ENCODE measurements around the gene PAPOLG. TPM values are rescaled to one million over a fixed set of nuclear protein-coding genes. Genes with fewer than 3 reads are reported as not detected.
A peak's percentile ranks its signal among the peaks of the same experiment; 100 is the strongest.

Gene PAPOLG
- 7.0 TPM for polyA plus RNA-seq (2013, experiment 1 of 2; ENCODE audit: insufficient read length)
- polyA plus RNA-seq (2013, experiment 2 of 2; ENCODE audit: insufficient read length) = 7.4 TPM

DNA sequence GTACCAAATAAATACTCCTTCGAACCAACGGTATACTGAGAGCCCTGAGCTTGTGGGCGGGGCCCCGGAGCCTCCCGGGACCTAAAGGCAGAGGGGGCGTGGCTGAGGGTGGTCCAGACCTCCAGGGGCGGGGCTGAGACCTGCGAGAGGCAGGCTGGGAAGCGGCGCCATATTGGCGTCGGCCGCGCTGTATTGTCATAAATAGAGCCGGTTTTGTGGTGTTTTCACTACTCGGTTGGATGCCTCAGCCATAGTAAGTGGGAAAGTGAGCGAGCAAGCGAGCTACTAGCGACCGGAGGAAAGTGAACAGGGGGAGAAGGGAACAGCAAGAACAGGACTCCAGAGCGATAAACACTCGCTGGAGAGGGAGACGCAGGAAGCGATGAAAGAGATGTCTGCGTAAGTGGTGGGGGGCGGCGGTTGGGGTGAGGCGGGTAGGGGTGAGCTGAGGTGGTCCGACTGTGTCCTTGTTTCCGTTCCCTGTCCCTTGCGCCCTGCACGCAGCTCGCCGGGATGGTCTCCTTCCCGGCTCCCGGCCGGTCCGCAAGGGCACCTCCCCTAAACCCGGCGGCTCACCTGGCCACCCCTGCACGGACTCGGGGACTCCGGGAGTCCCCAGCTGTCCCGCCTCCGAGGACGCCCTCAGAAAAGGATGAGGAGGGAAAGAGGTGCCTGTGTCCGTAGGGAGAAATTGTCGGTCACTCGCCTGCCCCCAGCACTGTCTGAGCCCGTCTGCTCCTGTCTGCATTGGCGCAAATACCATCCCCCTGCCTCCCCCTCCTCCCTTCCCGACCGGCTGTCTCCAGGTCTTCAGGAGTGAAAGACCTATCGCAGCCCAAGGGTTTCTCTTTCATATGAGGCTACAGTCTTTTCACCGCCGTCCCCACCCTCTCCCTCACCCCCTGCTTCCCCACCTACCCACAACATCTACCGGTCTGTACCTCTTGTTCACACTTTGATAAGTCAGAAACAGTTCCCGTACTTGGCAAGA, at the start of gene PAPOLG:
TSS of gene PAPOLG (plus strand) at position 172 of the 991 bp plus-strand sequence. CDS start at position 383, 211 bp downstream.
- DNase-seq = peak; percentile 91

DNA sequence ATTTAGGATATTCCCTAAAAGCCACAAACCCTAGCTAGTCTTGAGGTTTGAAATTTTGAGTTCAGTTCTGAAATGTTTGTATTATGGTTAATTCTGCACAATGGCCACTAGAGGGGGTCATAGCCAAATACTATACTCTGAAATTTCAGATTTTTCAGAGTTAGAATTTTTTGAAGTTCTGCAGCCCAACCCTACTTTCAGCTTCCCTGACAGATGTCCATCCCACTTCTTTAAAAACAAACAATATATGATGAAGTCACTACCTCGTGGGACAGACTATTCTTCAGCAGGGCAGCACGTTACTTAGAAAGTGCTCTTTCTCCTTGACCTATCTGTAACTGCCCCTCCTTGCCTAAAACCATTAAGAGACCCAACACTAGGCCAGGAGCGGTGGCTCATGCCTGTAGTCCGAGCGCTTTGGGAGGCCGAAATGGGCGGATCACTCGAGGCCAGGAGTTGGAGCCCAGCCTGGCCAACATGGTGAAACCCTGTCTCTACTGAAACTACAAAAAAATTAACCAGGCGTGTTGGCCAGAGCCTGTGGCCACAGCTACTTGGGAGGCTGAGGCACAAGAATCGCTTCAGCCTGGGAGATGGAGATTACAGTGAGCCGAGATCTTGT, 48.2 kb upstream of the PAPOLG start:
- peak; percentile 48 for DNase-seq

DNA sequence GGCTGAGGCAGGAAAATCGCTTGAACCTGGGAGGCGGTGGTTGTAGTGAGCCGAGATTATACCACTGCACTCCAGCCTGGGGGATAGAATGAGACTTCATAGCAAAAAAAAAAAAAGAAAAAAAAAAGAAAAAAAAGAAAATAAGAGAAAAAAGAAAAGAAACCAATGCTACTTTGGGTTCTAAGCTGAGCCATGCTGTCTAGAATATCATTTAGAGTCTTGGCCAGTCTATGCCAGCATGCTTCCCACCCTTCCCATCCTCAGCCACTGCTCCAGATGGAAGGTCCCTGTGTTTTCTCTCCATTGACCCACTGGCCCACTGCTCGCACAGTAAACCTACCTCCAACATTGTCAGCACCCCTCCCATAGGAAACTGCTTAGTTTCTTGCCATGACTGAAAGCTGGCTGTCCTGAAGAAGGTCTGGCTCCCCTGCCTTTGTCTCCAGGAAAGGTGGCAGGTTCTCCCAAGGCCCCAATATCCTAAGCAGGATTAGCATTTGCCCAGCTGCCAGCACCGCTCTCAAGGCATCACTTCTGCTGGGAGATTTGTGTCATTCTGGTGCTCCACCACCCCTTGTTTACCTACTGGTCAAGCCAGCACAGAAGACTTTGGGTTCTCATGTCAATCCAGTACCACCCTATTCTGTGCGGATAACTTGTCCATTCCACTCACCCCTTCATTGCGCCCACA, 47.3 kb upstream of the PAPOLG start:
- DNase-seq = no peak

DNA sequence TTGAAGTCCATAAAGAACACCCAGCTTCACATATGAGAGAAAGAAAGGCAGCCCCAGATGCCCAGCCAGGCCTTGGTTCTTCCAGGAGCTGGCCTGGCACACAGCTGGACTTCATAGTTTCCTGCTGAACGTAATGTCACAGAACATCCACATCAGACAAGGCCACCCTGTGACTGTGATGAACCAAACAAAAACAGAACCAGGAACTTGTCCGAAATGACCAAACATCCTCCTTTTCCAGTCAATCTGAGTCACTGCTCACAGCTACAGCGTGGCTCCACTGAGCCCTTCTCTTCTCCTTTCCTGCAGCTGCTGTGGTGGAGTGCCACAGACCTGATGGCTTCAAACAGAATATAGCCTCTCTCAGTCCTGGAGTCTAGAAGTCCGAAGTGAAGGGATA, 45.4 kb upstream of the PAPOLG start:
- peak; percentile 35 for DNase-seq

DNA sequence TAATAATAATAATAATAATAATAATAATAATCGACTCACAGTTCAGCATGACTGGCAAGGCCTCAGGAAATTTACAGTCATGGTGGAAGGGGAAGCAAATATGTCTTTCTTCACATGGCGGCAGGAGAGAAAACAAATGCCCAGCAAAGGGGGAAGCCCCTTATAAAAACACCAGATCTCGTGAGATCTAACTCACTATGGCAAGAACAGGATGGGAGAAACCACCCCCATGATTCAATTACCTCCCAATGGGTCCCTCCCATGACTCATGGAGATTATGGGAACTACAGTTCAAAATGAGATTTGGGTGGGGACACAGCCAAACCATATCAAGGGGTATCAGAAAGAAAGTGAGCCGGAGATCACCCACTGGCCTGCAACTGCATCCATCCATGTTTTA, 40.5 kb upstream of the PAPOLG start:
- no peak for DNase-seq

DNA sequence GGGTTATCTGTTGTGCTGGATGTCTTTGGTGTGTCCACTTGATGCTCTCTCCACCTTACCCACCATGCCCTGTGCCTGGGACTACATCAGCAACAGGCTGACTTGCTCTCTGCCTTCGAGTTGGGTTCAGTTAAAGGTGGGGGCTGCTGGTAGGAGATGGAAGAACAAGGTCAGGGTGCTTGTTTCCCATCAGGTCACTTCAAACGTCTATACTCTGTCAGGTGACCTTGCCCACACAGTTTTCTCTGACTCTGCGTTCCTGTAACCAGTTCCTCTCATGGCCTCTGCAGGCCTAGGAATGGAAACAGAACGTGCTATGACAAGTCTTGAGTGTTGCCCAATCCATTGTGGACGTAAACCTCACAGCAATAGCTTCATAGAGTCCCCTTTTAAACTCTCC, 38.4 kb upstream of the PAPOLG start:
- DNase-seq = no peak

DNA sequence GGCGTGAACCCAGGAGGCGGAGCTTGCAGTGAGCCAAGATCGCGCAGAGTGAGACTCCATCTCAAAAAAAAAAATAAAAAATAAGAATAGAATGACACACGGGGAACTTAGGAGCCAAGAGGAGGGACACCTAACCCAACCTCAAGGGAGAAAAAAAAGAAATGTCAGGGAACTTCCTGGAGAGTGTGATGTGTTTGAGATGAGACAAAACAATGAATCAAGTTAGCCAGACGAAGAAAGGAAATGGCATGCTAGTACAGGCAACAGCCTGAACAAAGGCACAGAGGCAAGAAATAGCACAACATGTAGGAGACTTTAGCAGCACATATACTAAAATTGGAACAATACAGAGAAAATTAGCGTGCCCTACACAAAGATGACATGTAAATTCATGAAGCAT, 36.7 kb upstream of the PAPOLG start:
- no peak for DNase-seq

DNA sequence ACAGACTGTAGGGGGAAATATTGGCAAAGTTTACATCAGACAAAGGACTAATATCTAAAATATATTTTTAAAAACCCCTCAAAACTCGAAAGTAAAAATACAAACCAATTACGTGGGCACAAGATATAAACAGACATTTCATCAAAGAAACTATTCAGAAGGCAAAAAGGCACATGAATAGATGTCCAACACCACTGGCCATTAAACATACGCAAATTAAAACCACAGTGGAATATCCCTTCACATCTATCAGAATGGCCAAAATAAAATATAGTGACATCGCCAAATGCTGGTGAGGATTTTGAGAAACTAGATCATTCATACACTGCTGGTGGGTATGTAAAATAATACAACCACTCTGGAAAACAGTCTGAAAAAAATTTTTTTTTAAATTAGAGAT, 30.6 kb upstream of the PAPOLG start:
- no peak for DNase-seq

DNA sequence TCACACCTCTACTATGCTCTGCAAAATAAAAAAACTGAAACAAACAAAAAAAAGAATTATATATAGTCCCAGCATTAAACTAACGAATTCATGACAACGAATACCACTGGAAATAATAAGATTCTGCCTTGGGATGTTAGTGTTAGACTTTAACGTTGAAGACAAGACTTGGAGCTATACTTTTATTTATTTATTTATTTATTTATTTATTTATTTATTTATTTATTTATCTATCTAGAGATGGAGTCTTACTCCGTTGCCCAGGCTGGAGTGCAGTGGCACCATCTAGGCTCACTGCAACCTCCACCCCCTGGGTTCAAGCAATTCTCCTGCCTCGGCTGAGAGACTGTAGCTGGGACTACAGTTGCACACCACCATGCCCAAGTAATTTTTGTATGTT, 27.2 kb upstream of the PAPOLG start:
- no peak for DNase-seq

DNA sequence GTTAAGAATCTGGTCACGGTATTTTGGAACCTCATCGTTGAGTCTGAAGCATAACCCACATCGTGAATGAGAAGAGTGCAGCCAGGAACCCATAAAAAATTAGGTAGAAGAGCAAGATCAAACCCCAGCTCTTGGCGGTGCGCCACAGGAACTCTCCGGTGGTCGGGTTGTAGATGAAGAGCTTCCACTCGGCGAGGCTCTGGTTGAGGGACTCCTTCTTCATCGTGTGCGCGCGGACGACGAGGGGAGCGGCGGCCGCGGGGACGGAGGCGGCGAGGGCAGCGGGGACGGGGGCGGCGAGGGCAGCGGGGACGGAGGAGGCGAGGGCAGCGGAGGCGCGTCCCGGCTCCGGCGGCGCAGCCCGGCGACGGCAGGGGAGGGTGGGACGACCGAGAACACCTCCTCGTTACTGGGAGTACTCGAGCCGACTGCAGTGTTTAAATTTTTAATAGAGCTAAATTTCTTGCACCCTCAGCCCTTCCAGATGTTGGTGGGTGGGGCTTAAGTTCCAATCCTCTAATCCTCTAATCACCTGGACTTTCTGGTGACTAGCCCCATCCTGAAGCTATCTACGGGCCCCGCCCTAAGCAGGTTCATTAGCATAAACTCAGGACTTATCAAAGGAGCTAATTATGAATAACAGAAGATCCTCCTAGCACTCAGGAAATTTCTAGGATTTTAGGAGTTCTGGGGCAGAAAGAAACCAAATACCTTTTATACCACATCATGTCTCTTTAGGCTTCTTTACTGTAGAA, 20.4 kb upstream of the PAPOLG start:
- DNase-seq = no peak

DNA sequence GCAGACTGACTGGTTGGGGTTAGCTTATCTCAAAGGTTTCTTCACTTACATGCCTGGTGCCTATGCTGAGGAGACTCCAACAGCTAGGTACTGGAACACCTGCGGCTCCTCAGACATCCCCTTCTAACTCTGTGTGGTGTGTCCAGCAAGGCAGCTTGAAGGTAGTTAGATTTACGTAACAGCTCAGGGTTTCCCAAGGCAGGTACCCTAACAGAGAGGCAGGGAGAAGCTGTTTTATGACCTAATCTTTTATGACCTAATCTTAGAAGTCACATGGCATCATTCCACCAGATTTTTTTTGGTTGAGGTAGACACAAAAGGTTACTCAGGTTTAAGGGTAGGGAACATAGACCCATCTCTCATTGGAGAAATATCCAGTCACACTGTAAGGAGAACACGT, 17.4 kb upstream of the PAPOLG start:
- DNase-seq = no peak

DNA sequence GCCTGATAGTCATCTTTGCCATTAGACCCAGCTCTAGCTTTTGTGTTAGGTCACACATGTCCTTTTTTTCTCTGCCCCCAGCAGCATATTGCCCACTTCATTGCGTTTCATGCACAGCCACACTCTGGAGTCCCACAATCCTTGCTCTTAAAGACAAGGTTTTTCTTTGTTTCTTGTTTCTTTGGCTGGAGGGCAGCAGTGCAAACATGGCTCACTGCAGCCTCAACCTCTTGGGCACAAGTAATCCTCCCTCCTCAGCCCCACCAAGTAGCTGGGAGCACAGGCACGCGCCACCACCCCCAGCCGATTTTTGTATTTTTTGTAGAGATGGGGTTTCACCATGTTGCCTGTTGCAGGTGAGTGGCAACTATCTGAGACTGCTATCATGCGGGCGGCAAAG, 16.9 kb upstream of the PAPOLG start:
- DNase-seq = no peak

DNA sequence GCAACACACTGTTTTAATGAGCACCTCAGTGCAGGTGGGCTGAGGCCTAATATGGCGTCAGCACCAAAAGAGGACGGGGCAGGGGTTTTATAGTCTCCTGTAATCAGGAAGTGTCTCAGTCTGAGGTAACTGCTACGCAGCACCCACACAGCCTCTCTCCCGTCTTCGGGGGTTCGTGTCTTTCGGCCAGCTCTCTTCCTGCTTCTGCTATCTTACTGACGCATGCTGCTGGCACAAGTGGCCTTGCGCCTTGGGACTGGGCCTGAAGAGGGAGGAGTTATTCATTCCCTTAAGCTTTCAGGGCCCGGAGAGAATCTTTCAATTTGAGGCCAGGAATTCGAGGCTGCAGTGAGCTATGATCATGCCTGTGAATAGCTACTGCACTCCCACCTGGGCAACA, 14.5 kb upstream of the PAPOLG start:
- DNase-seq = no peak

DNA sequence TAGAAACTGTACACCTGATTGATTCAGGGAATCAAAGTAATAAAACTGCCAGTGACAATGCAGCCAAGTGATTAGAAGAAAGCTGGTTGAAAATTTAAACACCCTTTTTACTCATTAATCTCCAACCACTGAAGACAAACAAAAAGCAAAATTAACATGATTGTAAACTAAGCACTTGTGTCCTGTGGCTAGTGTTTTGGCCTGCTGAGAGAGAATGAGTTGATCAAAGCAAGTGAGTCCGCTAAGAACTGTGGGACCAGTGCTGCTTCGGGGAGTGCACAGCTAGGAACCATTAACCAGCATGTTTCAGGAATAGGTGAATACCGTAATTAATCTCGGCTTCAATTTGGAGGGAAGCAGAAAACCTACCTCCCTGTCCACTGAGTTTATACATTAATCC, 13.6 kb upstream of the PAPOLG start:
- no peak for DNase-seq

DNA sequence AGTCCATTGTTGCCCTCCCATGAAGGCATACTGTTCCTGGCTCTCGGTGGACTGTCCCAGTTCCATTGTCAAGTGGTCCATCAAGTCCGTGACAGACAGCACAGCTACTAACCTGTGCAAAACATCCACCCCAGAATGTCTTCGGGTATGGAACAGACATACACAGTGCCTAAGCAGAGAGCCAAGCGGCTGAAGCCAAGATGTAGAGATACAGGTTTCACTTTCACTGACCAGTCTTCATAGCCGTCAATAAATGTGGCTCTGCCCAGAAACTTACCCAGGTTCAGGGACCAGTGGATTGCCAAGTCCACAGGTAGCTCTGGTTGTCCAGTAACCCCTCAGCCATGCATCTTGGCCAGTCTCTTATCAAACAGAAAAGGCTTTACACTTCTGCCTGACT, 10.7 kb upstream of the PAPOLG start:
- DNase-seq = no peak

DNA sequence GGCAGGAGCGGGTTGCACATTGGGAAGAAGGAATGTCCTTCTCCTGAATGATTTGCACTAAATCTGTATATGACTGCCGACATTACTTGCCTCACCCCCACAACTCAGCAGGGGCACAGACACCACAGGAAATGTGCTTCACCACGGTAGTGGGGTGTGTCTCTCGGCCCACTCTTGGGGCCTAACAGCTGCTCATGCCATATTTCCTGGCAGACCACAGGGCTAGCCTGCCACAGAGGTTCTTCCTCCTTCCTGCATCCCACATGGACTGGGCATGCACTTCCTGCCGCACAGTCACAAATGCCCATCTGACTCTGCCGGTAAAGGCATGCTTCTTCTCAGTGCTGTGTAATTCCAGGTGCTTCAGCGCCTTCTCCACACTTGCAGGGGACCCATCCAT, 10.3 kb upstream of the PAPOLG start:
- peak; percentile 3 for DNase-seq

DNA sequence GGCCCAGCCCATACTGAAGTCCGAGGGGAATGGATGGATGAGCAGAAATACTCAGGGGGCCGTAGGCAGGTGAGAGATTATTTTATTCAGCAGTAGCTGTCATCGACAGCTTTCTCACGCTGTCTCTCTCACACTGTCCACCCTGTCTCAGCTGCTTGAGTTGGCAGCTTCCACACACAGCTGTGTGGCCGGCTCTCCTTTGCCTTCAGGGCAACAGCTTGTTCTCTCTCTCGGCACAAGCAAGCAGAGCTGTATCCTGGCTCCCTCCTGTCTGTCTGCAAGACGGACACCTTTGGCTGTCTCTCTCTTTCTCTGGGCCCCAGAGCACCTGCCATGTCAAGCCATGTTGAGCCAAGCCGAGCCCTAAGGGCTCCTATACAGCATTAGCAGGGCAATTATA, 9.8 kb upstream of the PAPOLG start:
- no peak for DNase-seq

DNA sequence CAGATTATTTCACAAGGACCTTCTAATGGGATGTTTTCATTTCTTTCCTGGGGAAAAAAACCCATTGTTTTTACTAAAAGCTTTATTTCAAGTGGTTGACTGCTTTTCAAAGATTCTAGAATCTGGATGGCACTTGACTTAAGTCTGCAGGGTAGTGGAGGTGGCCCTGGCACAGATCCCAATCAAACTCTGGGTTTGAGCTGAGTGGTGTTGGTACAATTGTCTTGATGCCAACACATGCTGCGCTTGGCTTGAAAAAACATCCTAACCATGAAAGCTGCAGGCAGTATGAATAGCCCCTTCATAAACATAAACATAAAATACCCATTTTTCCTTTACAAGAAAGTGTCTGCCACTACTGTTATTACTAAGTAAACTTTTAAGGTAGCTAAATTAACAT, 3.6 kb downstream of the PAPOLG start:
- no peak for DNase-seq

DNA sequence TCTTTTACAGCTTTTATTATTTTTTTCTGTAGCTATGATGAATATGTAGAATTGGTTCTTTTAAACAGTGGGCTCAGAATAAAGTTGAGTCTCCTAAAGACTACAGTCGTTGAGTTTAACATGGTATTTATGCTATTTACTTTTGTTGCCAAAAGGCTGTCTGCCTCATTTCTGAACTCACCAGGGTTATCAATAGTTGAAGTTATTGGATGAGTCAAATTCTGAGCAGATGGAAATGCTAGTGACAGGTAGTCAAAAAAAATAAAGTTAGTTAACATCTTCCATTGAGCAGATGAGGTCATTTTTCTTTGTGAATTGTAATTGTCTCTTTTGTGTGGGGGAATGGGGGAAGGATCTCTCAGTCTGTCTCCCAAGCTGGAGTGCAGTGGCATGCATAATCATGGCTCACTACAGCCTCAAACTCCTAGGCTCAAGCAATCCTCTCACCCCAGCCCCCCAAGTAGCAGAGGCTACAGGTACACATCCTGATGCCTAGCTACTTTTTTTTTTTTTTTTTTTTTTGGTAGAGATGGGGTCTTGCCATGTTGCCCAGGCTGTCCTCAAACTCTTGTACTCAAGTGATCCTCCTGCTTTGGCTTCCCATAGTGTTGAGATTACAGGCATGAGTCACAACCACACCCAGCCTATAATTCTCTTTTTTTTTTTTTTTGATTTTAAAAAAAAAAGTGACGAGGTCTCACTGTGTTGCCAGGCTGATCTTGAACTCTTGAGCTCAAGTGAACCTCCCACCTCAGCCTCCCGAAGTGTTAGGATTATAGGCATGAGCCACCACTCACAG, 8.9 kb downstream of the PAPOLG start:
- peak; percentile 18 for DNase-seq

DNA sequence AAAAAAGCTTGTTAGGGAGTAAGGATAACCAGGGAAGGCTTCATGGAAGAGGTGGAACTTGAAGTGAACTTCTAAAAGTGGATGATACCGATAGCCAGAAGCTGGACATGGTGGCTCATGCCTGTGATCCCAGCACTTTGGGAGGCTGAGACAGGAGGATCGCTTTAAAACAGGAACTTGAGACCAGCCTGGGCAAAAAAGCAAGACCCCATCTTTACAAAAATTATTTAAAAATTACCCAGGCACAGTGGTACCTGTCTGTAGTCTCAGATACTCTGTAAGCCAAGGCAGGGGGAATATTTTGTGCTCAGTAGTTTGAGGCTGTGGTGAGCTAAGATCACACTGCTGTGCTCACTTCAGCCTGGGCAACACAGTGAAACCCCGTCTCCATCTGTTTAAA, 10.2 kb downstream of the PAPOLG start:
- no peak for DNase-seq

DNA sequence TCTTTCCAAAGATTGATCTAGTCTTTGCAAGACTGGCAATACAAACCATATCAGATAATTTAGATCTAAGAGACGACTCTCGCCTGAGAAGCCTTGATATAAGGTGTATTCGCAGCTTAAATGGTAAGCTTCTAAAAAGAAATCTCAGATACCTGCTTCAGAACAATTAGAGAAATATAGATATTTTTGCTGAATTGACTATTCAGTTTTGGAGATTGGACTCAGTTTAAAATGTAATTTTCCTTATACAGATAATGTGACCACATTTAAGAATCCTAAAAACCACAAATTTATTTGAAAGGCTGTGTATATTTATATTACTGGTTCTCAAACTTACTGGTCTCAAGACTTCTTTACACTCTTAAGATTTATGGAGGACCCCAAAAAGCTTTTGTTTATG, 15.4 kb downstream of the PAPOLG start:
- DNase-seq = no peak
